NCI-H526 (cell line): ENCODE data around the gene ADAMTS2.

Experiments
- DNase-seq, 2 experiments: peaks; one replicate each; lab custom pipeline; 2025; lab: John Stamatoyannopoulos, UW

The ADAMTS2 gene

GRCh38 chr5:179266291-179267070 lies 78.8 kb downstream of the ADAMTS2 start:
- no peak for DNase-seq

- DNase-seq = peak in 1 of 2 experiments; percentile 38
These were observed 79.6 kb downstream of the ADAMTS2 start for GRCh38 chr5:179265514-179266290.

GRCh38 chr5:179264783-179265513 lies 80.3 kb downstream of the ADAMTS2 start:
- DNase-seq = no peak

- no peak for DNase-seq
These were observed 81.0 kb downstream of the ADAMTS2 start for GRCh38 chr5:179264053-179264782.

GRCh38 chr5:179263391-179264052 lies 81.7 kb downstream of the ADAMTS2 start:
- DNase-seq = no peak

- no peak for DNase-seq
These were observed 82.9 kb downstream of the ADAMTS2 start for GRCh38 chr5:179262126-179262920.

- DNase-seq = peak in 1 of 2 experiments; percentile 23
These were observed 83.7 kb downstream of the ADAMTS2 start for GRCh38 chr5:179261301-179262125.

GRCh38 chr5:179260324-179261070 lies 84.8 kb downstream of the ADAMTS2 start:
- no peak for DNase-seq

GRCh38 chr5:179259731-179260323 lies 85.4 kb downstream of the ADAMTS2 start:
- DNase-seq = no peak

GRCh38 chr5:179258922-179259730 lies 86.1 kb downstream of the ADAMTS2 start:
- no peak for DNase-seq

GRCh38 chr5:179258001-179258921 lies 87.0 kb downstream of the ADAMTS2 start:
- DNase-seq = no peak

- DNase-seq = no peak
These were observed 88.0 kb downstream of the ADAMTS2 start for GRCh38 chr5:179257176-179257682.

- DNase-seq = no peak
These were observed 88.7 kb downstream of the ADAMTS2 start for GRCh38 chr5:179256328-179257175.

- no peak for DNase-seq
These were observed 89.5 kb downstream of the ADAMTS2 start for GRCh38 chr5:179255527-179256327.
